ENCODE data around the gene EXOC3L2. TPM values are rescaled to one million over a fixed set of nuclear protein-coding genes. Genes with fewer than 3 reads are reported as not detected.

The EXOC3L2 gene
- total RNA-seq, 4 donors from 2014 or later = 0.68 to 7.0 (median 1.1) TPM; not detected in 1

GRCh38 chr19:45180936-45181335 lies 64.3 kb downstream of the EXOC3L2 start:
- Histone ChIP-seq H3K27ac (no peak overlapping the region), H3K27me3 (no peaks in the 10 kb centered on the region), H3K4me1 (peaks cover 11 to 34% (median 29%) of the 10 kb centered on the region in 4 donors), H3K4me3 (no peak overlapping the region), H3K9me3 (no peaks in the 10 kb centered on the region), H3K36me3 (no peaks in the 10 kb centered on the region)
- DNase-seq = no peak
- in situ Hi-C loops (cut with MboI; ENCODE audit: low pct_ligation_motif_present in 1 of 4, low pct_unique_long_range_greater_than_20kb in 1 of 4, low sequenced_read_pairs in 3 of 4) (no loop called here), intact Hi-C loops (cut with DNase I; ENCODE audit: low total_unique reads) (no loop called here)
- 51 to 79% methylated on average over 3 to 7 of the region's 7 CpGs for WGBS, 2 donors (ENCODE audit: low coverage in 1 of 2)
- TF ChIP-seq CTCF (IDR thresholded peaks at IDR 0.05) (no peak), POLR2AphosphoS5 (IDR thresholded peaks at IDR 0.05) (no peak), POLR2A (IDR thresholded peaks at IDR 0.05) (no peak), EP300 (IDR thresholded peaks at IDR 0.05; ENCODE audit: low read depth) (no peak)

DNA sequence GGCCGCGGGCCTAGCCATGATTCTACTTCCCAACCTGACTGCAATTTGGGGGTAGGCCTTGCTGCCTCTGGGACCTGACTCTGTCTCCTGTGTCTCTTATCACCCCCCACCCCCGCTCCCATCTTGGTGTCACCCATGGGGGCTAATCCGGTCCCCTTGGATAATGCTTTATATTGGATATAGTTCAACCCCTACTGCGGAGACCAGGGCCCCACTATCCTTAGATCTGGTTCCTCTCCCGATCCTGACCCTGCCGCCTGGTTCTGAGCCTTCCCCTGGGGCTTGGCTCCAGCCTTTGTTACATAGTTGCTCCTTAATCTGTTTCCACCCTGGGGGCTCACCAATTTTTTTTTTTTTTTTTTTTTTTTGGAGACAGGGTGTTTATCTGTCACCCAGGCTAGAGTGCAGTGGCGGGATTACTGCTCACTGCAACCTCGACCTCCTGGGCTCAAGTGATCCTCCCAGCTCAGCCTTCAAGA lies 65.3 kb downstream of the EXOC3L2 start:
- peak overlapping the region; percentile 91 to 96 (median 94) for H3K27ac ChIP-seq
- intact Hi-C loops (cut with DNase I; ENCODE audit: low total_unique reads) = no loop called here
- no peaks in the 10 kb centered on the region for H3K27me3 ChIP-seq
- H3K9me3 ChIP-seq = no peaks in the 10 kb centered on the region
- in situ Hi-C loops (cut with MboI; ENCODE audit: low pct_ligation_motif_present in 1 of 4, low pct_unique_long_range_greater_than_20kb in 1 of 4, low sequenced_read_pairs in 3 of 4) = no loop called here
- WGBS, 2 donors (ENCODE audit: low coverage in 1 of 2) = 61 to 72% methylated on average over 4 to 7 of the region's 9 CpGs
- H3K4me1 ChIP-seq = peaks cover 11 to 34% (median 29%) of the 10 kb centered on the region in 4 donors
- H3K36me3 ChIP-seq = no peaks in the 10 kb centered on the region
- no peak for TF ChIP-seq EP300 (IDR thresholded peaks at IDR 0.05; ENCODE audit: low read depth)
- TF ChIP-seq POLR2AphosphoS5 (IDR thresholded peaks at IDR 0.05) = no peak
- TF ChIP-seq POLR2A (IDR thresholded peaks at IDR 0.05) = no peak
- no peak for TF ChIP-seq CTCF (IDR thresholded peaks at IDR 0.05)
- no peak for DNase-seq
- peak overlapping the region; percentile 70 to 89 (median 80) for H3K4me3 ChIP-seq

GRCh38 chr19:45179072-45179891 lies 65.9 kb downstream of the EXOC3L2 start:
- H3K36me3 ChIP-seq = no peaks in the 10 kb centered on the region
- DNase-seq = peak; percentile 42
- H3K4me1 ChIP-seq = peaks cover 11 to 34% (median 29%) of the 10 kb centered on the region in 4 donors
- in situ Hi-C loops (cut with MboI; ENCODE audit: low pct_ligation_motif_present in 1 of 4, low pct_unique_long_range_greater_than_20kb in 1 of 4, low sequenced_read_pairs in 3 of 4) = no loop called here
- intact Hi-C loops (cut with DNase I; ENCODE audit: low total_unique reads) = no loop called here
- no peak for TF ChIP-seq POLR2AphosphoS5 (IDR thresholded peaks at IDR 0.05)
- TF ChIP-seq CTCF (IDR thresholded peaks at IDR 0.05) = no peak
- no peak for TF ChIP-seq POLR2A (IDR thresholded peaks at IDR 0.05)
- no peak for TF ChIP-seq EP300 (IDR thresholded peaks at IDR 0.05; ENCODE audit: low read depth)
- no peaks in the 10 kb centered on the region for H3K9me3 ChIP-seq
- H3K27me3 ChIP-seq = no peaks in the 10 kb centered on the region
- peak overlapping the region; percentile 91 to 96 (median 94) for H3K27ac ChIP-seq
- WGBS, 2 donors (ENCODE audit: low coverage in 1 of 2) = 2% methylated on average over 64 of the region's 97 CpGs; no CpG with 5 or more reads in 1 of the 2 donors
- H3K4me3 ChIP-seq = peak overlapping the region; percentile 70 to 89 (median 80)

GRCh38 chr19:45178262-45179071 lies 66.7 kb downstream of the EXOC3L2 start, which contains the start of gene BLOC1S3:
TSS of gene BLOC1S3 (plus strand) at chr19:45178784. CDS start at chr19:45179297, 513 bp downstream.
- Histone ChIP-seq H3K36me3 (no peaks in the 10 kb centered on the region), H3K27me3 (no peaks in the 10 kb centered on the region), H3K4me1 (peaks cover 11 to 34% (median 29%) of the 10 kb centered on the region in 4 donors), H3K4me3 (peak within 1 kb of the TSS; percentile 78 to 91 (median 90)), H3K27ac (peak within 1 kb of the TSS; percentile 91 to 98 (median 95)), H3K9me3 (no peaks in the 10 kb centered on the region)
- in situ Hi-C loops (cut with MboI; ENCODE audit: low pct_ligation_motif_present in 1 of 4, low pct_unique_long_range_greater_than_20kb in 1 of 4, low sequenced_read_pairs in 3 of 4) (no loop called here), intact Hi-C loops (cut with DNase I; ENCODE audit: low total_unique reads) (no loop called here)
- 0 to 1% methylated on average over 6 to 44 of the region's 51 CpGs for WGBS, 2 donors (ENCODE audit: low coverage in 1 of 2)
- DNase-seq = peak; percentile 100
- TF ChIP-seq CTCF (IDR thresholded peaks at IDR 0.05) (peak in 4 of 5 experiments; percentile 33 to 44 (median 36)), POLR2AphosphoS5 (IDR thresholded peaks at IDR 0.05) (peak; percentile 86 to 94 (median 93)), POLR2A (IDR thresholded peaks at IDR 0.05) (peak; percentile 77), EP300 (IDR thresholded peaks at IDR 0.05; ENCODE audit: low read depth) (no peak)

Measured in transverse colon (tissue), 4 donors.